HepG2 (cell line): ENCODE results near the gene RNF114. TPM values are rescaled to one million over a fixed set of nuclear protein-coding genes. Genes with fewer than 3 reads are reported as not detected.
"Not testable (repeated sequence)": the region's sequence is repeated elsewhere in the genome, so short reads cannot be mapped to it uniquely, and the experiment has no call there.

Source experiments
- ATAC-seq: fragments of 200-7000 bp; cut with Tn5 transposase; 3 replicates; pipeline ENCODE4 v1.9.1; 2020; ENCODE audit warnings: mild to moderate bottlenecking, moderate library complexity
- BruUV-seq: library from RNA; stranded (reverse); fragments of 400-500 nt; replicated peaks from 2 replicates; lab custom pipeline; 2021; lab: Mats Ljungman, UMichigan
- CTCF ChIA-PET: fragments of 300-600 bp; formaldehyde crosslinking; extraction: SDS; loops from one replicate; lab custom pipeline; 2021; ENCODE audit warnings: low total read pairs, inconsistent platforms, low intra/inter-chr PET ratio; lab: Yijun Ruan, JAX
- POLR2A ChIA-PET: fragments of 350-600 bp; sonication (Branson Sonifier 250); formaldehyde crosslinking; loops from one replicate; lab custom pipeline; 2020; ENCODE audit warnings: antibody characterized with exemption, inconsistent platforms; lab: Yijun Ruan, JAX
- DNase-seq: peaks from one replicate; pipeline ENCODE4 v3.0.0-alpha.2; 2015; ENCODE audit warnings: low spot score
- FAIRE-seq: peaks from 3 replicates; lab custom pipeline; 2011; peaks lifted over from hg19 to GRCh38; lab: Jason Lieb, UNC
- H2AFZ ChIP-seq: one replicate; pipeline ENCODE4 v1.6.1; 2011; ENCODE audit warnings: low read length, inconsistent platforms
- H3K27ac ChIP-seq: fragments of 300-600 bp; 3 replicates; pipeline ENCODE4 v1.8.0; 2011; ENCODE audit warnings: mixed run types, mild to moderate bottlenecking, mixed read lengths, low read length, inconsistent platforms; ENCODE audit not compliant: insufficient read depth; ENCODE audit errors: extremely low read length
- H3K27me3 ChIP-seq, 2 experiments: fragments of 200-600 bp in 1 of 2; 2 replicates in 1 of 2; 3 replicates in 1 of 2; pipeline versions ENCODE4 v1.6.0 to v1.8.0; 2011; ENCODE audit warnings: low read length in 2 of 2, mild to moderate bottlenecking in 2 of 2, moderate library complexity in 2 of 2, inconsistent platforms in 1 of 2; ENCODE audit not compliant: insufficient read depth in 2 of 2, control insufficient read depth in 1 of 2
- H3K36me3 ChIP-seq, 2 experiments: fragments of 200-600 bp in 1 of 2; replicated peaks in 1 of 2; 2 replicates in 1 of 2; 3 replicates in 1 of 2; pipeline versions ENCODE4 v1.5.1 to v1.8.0; 2011; ENCODE audit warnings: low read length in 2 of 2, inconsistent platforms in 1 of 2; ENCODE audit not compliant: insufficient read depth in 2 of 2, control insufficient read depth in 1 of 2
- H3K4me1 ChIP-seq: 2 replicates; pipeline ENCODE4 v1.5.1; 2012; ENCODE audit warnings: low read length, inconsistent platforms; ENCODE audit not compliant: insufficient read depth
- H3K4me2 ChIP-seq: 2 replicates; pipeline ENCODE4 v1.6.0; 2011; ENCODE audit warnings: low read depth, low read length, inconsistent platforms
- H3K4me3 ChIP-seq, 3 experiments: fragments of 200-600 bp in 1 of 3; sonication (generic), shearing (Covaris generic) in 1 of 3; replicated peaks in 1 of 3; 2 replicates each; pipeline ENCODE4 v1.5.1; 2011 to 2016; ENCODE audit warnings: low read length in 3 of 3, inconsistent platforms in 2 of 3, low read depth in 2 of 3, mild to moderate bottlenecking in 2 of 3, control low read depth in 1 of 3, mixed read lengths in 1 of 3; ENCODE audit not compliant: insufficient read depth in 1 of 3
- H3K79me2 ChIP-seq: one replicate; pipeline ENCODE4 v1.6.1; 2011; ENCODE audit warnings: low read length, inconsistent platforms; ENCODE audit not compliant: insufficient read depth
- H3K9ac ChIP-seq: 2 replicates; pipeline ENCODE4 v1.6.0; 2011; ENCODE audit warnings: mild to moderate bottlenecking, low read depth, low read length, inconsistent platforms; ENCODE audit not compliant: insufficient read depth
- H3K9me3 ChIP-seq: 2 replicates; pipeline ENCODE4 v1.5.1; 2012; ENCODE audit warnings: mild to moderate bottlenecking, low read length
- H4K20me1 ChIP-seq: 2 replicates; pipeline ENCODE4 v1.6.0; 2011; ENCODE audit warnings: inconsistent platforms, mild to moderate bottlenecking, low read length, moderate library complexity; ENCODE audit not compliant: insufficient read depth
- ETV5 ChIP-seq: IDR thresholded peaks from 2 replicates; pipeline ENCODE4 v1.6.1; 2018; ENCODE audit warnings: missing biosample characterization, missing genetic modification reagents, inconsistent platforms, borderline replicate concordance
- KLF11 ChIP-seq: IDR thresholded peaks from 2 replicates; pipeline ENCODE4 v1.6.1; 2016; ENCODE audit warnings: missing compliant biosample characterization
- NKX3-1 ChIP-seq: sonication (generic); formaldehyde crosslinking; IDR thresholded peaks from 2 replicates; pipeline ENCODE4 v1.5.0; 2020; ENCODE audit warnings: missing genetic modification reagents
- NR2F6 ChIP-seq, 2 experiments: IDR thresholded peaks; 2 replicates each; pipeline ENCODE4 v1.6.1; 2016; ENCODE audit warnings: antibody characterized with exemption in 1 of 2, mild to moderate bottlenecking in 1 of 2
- SIN3A ChIP-seq: IDR thresholded peaks from 2 replicates; pipeline ENCODE4 v1.6.1; 2011; ENCODE audit warnings: low read depth, mild to moderate bottlenecking, control low read depth, low read length, borderline replicate concordance
- TFAP4 ChIP-seq: sonication (generic); IDR thresholded peaks from 2 replicates; pipeline ENCODE4 v1.6.1; 2016; ENCODE audit warnings: low read depth, borderline replicate concordance
- TOE1 ChIP-seq: sonication (generic); formaldehyde crosslinking; IDR thresholded peaks from 2 replicates; pipeline ENCODE4 v1.4.0; 2020; ENCODE audit warnings: mild to moderate bottlenecking, missing genetic modification reagents
- XBP1 ChIP-seq: sonication (generic); formaldehyde crosslinking; IDR thresholded peaks from 2 replicates; pipeline ENCODE4 v1.5.0; 2020; ENCODE audit warnings: missing genetic modification reagents
- ZMAT3 ChIP-seq: sonication (generic); formaldehyde crosslinking; conservative IDR thresholded peaks from 2 replicates; pipeline ENCODE4 v1.7.0; 2021; ENCODE audit warnings: missing genetic modification reagents
- ZMYM3 ChIP-seq: sonication (generic); formaldehyde crosslinking; IDR thresholded peaks from 2 replicates; pipeline ENCODE4 v1.5.1; 2020; ENCODE audit warnings: mild to moderate bottlenecking, missing genetic modification reagents
- ZNF484 ChIP-seq: sonication (generic); formaldehyde crosslinking; IDR thresholded peaks from 2 replicates; pipeline ENCODE4 v1.5.1; 2020; ENCODE audit warnings: mild to moderate bottlenecking, low read depth, missing genetic modification reagents, borderline replicate concordance
- ZNF501 ChIP-seq: sonication (generic); formaldehyde crosslinking; IDR thresholded peaks from 2 replicates; pipeline ENCODE4 v1.5.1; 2020; ENCODE audit warnings: mild to moderate bottlenecking, moderate library complexity, missing genetic modification reagents
- ZNF512B ChIP-seq: sonication (generic); formaldehyde crosslinking; IDR thresholded peaks from 2 replicates; pipeline ENCODE4 v1.5.1; 2020; ENCODE audit warnings: missing genetic modification reagents, mild to moderate bottlenecking, borderline replicate concordance
- ZNF589 ChIP-seq: sonication (generic); formaldehyde crosslinking; conservative IDR thresholded peaks from 2 replicates; pipeline ENCODE4 v1.8.0; 2022; ENCODE audit warnings: mild to moderate bottlenecking, moderate library complexity, missing genetic modification reagents
- WGBS: methylation state at CpG from one replicate; pipeline ENCODE4 v1.1.6; 2017; ENCODE audit warnings: low lambda C conversion rate; 5-methylcytosine and 5-hydroxymethylcytosine counted together
- in situ Hi-C: cut with HindIII; loops from 2 replicates; pipeline ENCODE4 v1.10.0; 2017; ENCODE audit warnings: low pct_unique_long_range_greater_than_20kb; ENCODE audit not compliant: extremely low pct_ligation_motif_present
- intact Hi-C: fragments of 100-400 bp; cut with micrococcal nuclease; formaldehyde crosslinking; loops from one replicate; pipeline ENCODE4 v1.10.0; 2022; ENCODE audit not compliant: unreplicated experiment
- polyA plus RNA-seq, 8 experiments: library from polyadenylated mRNA; depleted of rRNA in 3 of 8; stranded (reverse) in 7 of 8; unstranded in 1 of 8; fragments of >200 nt; fragmentation: Illumina TruSeq in 4 of 8; extraction: Trizol in 4 of 8; gene quantifications; 2 replicates each; pipeline versions ENCODE4 v1.2.1 to v1.2.3, GENCODE V29; 2011 to 2016; ENCODE audit warnings: low read depth in 4 of 8, missing spikeins in 1 of 8, mixed read lengths in 1 of 8; ENCODE audit not compliant: insufficient read depth in 1 of 8
- total RNA-seq, 5 experiments: library from RNA; depleted of rRNA; stranded (reverse); fragments of >200 nt; fragmentation: Illumina TruSeq; extraction: Trizol; gene quantifications; 2 replicates each; pipeline ENCODE4 v1.2.3, GENCODE V29; 2016; ENCODE audit warnings: low read depth in 1 of 5
- TF ChIP-seq, protein P1 (sequence below): sonication (generic); formaldehyde crosslinking; IDR thresholded peaks from 2 replicates; pipeline ENCODE4 v1.5.0; 2020; ENCODE audit warnings: mild to moderate bottlenecking, missing genetic modification reagents

Gene RNF114
- total and polyA plus RNA-seq, 2 of the 13 experiments (the other 11 are each of a cell fraction or from before 2014, with no cell fraction given): 119 to 126 TPM

DNA sequence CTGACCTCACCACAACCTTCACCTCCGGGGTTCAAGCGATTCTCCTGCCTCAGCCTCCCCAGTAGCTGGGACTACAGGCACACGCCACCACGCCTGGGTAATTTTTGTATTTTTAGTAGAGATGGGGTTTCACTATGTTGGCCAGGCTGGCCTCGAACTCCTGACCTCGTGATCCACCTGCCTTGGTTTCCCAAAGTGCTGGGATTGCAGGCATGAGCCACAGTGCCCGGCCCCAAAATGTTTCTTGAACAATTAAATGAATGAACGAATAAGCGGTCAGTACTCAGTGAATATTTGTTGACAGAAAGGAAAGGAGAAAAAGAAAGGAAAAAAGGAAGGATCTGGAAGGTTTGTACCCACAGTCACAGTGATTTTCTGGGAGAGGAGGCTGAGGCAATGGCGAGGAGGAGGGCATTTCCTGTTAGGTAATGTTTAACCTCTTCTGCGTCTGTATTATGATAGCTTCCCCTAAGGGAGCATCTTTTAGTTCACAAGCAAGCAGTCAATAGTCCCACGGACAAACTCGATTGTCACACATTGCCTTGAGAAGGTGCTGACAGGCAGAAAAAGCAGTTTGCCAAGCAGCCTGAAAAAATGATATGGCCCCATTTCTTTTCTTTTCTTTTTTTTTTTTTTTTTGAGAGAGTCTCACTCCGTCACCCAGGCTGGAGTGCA lies 64.5 kb downstream of the RNF114 start (continued):
- peak; percentile 24; the same call in 1 of the 2 replicates for TF ChIP-seq ZMYM3 (CRISPR knock-in tag)
- TF ChIP-seq ETV5: peak; percentile 60; the same call in 1 of the 2 replicates
- 0 out of 2 replicates have a peak, but pooled peaks have one; percentile 36 for TF ChIP-seq ZNF501
- TF ChIP-seq NR2F6 (IDR thresholded peaks at IDR 0.05): not testable (repeated sequence)
- TF ChIP-seq NR2F6 (CRISPR knock-in tag; IDR thresholded peaks at IDR 0.05): 0 out of 2 replicates have a peak, but pooled peaks have one; percentile 12
- TF ChIP-seq, protein P1, sequence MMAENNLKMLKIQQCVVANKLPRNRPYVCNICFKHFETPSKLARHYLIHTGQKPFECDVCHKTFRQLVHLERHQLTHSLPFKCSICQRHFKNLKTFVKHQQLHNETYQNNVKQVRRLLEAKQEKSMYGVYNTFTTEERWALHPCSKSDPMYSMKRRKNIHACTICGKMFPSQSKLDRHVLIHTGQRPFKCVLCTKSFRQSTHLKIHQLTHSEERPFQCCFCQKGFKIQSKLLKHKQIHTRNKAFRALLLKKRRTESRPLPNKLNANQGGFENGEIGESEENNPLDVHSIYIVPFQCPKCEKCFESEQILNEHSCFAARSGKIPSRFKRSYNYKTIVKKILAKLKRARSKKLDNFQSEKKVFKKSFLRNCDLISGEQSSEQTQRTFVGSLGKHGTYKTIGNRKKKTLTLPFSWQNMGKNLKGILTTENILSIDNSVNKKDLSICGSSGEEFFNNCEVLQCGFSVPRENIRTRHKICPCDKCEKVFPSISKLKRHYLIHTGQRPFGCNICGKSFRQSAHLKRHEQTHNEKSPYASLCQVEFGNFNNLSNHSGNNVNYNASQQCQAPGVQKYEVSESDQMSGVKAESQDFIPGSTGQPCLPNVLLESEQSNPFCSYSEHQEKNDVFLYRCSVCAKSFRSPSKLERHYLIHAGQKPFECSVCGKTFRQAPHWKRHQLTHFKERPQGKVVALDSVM (CRISPR knock-in tag): peak; percentile 53; the same call in 1 of the 2 replicates

DNA sequence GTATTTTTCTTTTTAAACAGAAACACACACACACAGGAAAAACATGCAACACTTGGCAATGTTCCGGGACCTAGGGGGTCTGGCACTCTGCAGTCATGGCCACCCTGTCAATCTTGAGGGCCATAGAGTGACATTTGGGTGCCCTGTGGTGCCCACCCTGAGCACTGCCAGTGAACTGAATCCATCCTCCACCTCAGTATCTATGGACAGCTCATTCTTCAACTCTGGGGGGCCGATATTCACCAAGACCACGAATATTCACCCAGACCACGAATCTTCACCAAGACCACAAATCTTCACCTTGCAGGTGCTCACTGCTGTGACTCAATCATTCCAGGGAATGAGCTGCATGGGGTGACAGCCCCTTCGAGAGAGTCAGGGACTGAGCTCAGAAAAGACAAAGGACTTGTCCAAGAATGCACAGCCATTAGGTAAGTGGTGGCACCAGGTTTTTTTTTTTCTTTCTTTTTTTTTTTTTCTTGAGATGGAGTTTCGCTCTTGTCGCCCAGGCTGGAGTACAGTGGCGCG lies 65.7 kb downstream of the RNF114 start:
- CTCF ChIA-PET: no interaction called here
- peaks cover 45% of the 10 kb centered on the region for H3K4me1 ChIP-seq
- H3K36me3 ChIP-seq: no peaks in the 10 kb centered on the region
- H3K27me3 ChIP-seq: peaks cover 0 to 28% of the 10 kb centered on the region in 2 experiments
- in situ Hi-C loops: no loop called here
- intact Hi-C loops: no loop called here
- H3K4me3 ChIP-seq: no peak overlapping the region
- H3K79me2 ChIP-seq: no peaks in the 10 kb centered on the region
- POLR2A ChIA-PET: no interaction called here
- no peaks in the 10 kb centered on the region for H4K20me1 ChIP-seq
- no peak overlapping the region for H3K4me2 ChIP-seq
- FAIRE-seq: no peak
- no peak overlapping the region for H3K9ac ChIP-seq
- WGBS: 65% methylated on average over 9 of the region's 9 CpGs
- no peak overlapping the region for H3K27ac ChIP-seq
- no TSS peak for BruUV-seq
- no peaks in the 10 kb centered on the region for H3K9me3 ChIP-seq
- no peak for ATAC-seq
- H2AFZ ChIP-seq: no peak overlapping the region
- no peak for TF ChIP-seq KLF11 (CRISPR knock-in tag)
- no peak for TF ChIP-seq ZNF484
- no peak for TF ChIP-seq TOE1
- TF ChIP-seq ZNF512B: no peak
- no peak for TF ChIP-seq ZNF589 (CRISPR knock-in tag)
- no peak for TF ChIP-seq ZMAT3 (CRISPR knock-in tag)
- no peak for TF ChIP-seq TFAP4
- no peak for TF ChIP-seq NKX3-1
- TF ChIP-seq SIN3A: no peak
- no peak for TF ChIP-seq XBP1
- no peak for DNase-seq
